ENCODE measurements around the gene GFOD1.

GRCh38 chr6:13314806-13315205 lies 172.6 kb downstream of the GFOD1 start:
- no peak for TF ChIP-seq CTCF (conservative IDR thresholded peaks at IDR 0.05; ENCODE audit: low read depth, low read length)
- no peak for TF ChIP-seq POLR2A (IDR thresholded peaks at IDR 0.05; ENCODE audit: low read depth, low read length)
- no peak for TF ChIP-seq MAZ (IDR thresholded peaks at IDR 0.05; ENCODE audit: borderline replicate concordance, low read depth, low read length)
- TF ChIP-seq CEBPB (IDR thresholded peaks at IDR 0.05; ENCODE audit: low read depth, low read length): no peak
- no peak for TF ChIP-seq RAD21 (IDR thresholded peaks at IDR 0.05; ENCODE audit: low read length)
- TF ChIP-seq BHLHE40 (IDR thresholded peaks at IDR 0.05; ENCODE audit: low read depth, low read length): no peak
- TF ChIP-seq FOS (IDR thresholded peaks at IDR 0.05; ENCODE audit: low read depth, low read length): no peak
- TF ChIP-seq USF2 (IDR thresholded peaks at IDR 0.05; ENCODE audit: low read depth, low read length): no peak
- no peak for TF ChIP-seq MAFK (IDR thresholded peaks at IDR 0.05; ENCODE audit: low read depth, low read length)
